Neural cell (in vitro differentiated cells): Measurements from ENCODE around the gene SCN2A. TPM values are rescaled to one million over a fixed set of nuclear protein-coding genes. Genes with fewer than 3 reads are reported as not detected.

ENCODE experiments used
- H2AFZ ChIP-seq: fragments of 200-600, 300-800 bp; sonication (generic), shearing (Covaris generic); 2 replicates; pipeline ENCODE4 v1.6.0; 2014; ENCODE audit warnings: low read depth, mild to moderate bottlenecking, antibody characterized with exemption, low read length, moderate library complexity
- H3F3A ChIP-seq: fragments of 200-600 bp; shearing (Covaris generic); 2 replicates; pipeline ENCODE4 v1.6.1; 2016; ENCODE audit warnings: mild to moderate bottlenecking, moderate library complexity, mixed read lengths, antibody characterized with exemption, low read length; ENCODE audit not compliant: insufficient read depth, poor library complexity, severe bottlenecking
- H3K27ac ChIP-seq: fragments of 200-600, 300-800 bp; sonication (generic), shearing (Covaris generic); 2 replicates; pipeline ENCODE4 v1.5.1; 2014; ENCODE audit warnings: mild to moderate bottlenecking, low read length, moderate library complexity
- H3K27me3 ChIP-seq: fragments of 300-800, 200-600 bp; sonication (generic), shearing (Covaris generic); 2 replicates; pipeline ENCODE4 v1.6.0; 2014; ENCODE audit warnings: mild to moderate bottlenecking, low read depth, low read length, moderate library complexity; ENCODE audit not compliant: insufficient read depth
- H3K36me3 ChIP-seq: fragments of 300-800, 200-600 bp; sonication (generic), shearing (Covaris generic); 2 replicates; pipeline ENCODE4 v1.5.1; 2014; ENCODE audit warnings: mild to moderate bottlenecking, antibody characterized with exemption, low read length, moderate library complexity; ENCODE audit not compliant: insufficient read depth
- H3K4me2 ChIP-seq: fragments of 300-800, 200-600 bp; sonication (generic), shearing (Covaris generic); 2 replicates; pipeline ENCODE4 v1.6.0; 2014; ENCODE audit warnings: mild to moderate bottlenecking, low read length
- H3K4me3 ChIP-seq: fragments of 300-800, 200-600 bp; sonication (generic), shearing (Covaris generic); 2 replicates; pipeline ENCODE4 v1.5.1; 2014; ENCODE audit warnings: mild to moderate bottlenecking, low read length, moderate library complexity
- H3K79me2 ChIP-seq: fragments of 200-600 bp; shearing (Covaris generic); replicated peaks from 2 replicates; pipeline ENCODE4 v1.6.0; 2014; ENCODE audit warnings: mild to moderate bottlenecking, low read length, moderate library complexity; ENCODE audit not compliant: insufficient read depth
- H3K9ac ChIP-seq: fragments of 300-800, 200-600 bp; sonication (generic), shearing (Covaris generic); 2 replicates; pipeline ENCODE4 v1.6.1; 2016; ENCODE audit warnings: mild to moderate bottlenecking, low read length, mixed read lengths
- H3K9me2 ChIP-seq: fragments of 200-600 bp; shearing (Covaris generic); 2 replicates; pipeline ENCODE4 v1.6.1; 2016; ENCODE audit warnings: mild to moderate bottlenecking, low read length, mixed read lengths; ENCODE audit not compliant: insufficient read depth
- H3K9me3 ChIP-seq: fragments of 200-600, 300-800 bp; sonication (generic), shearing (Covaris generic); 2 replicates; pipeline ENCODE4 v1.6.1; 2016; ENCODE audit warnings: mild to moderate bottlenecking, mixed run types, low read length, moderate library complexity, mixed read lengths
- H4K20me1 ChIP-seq: fragments of 200-600 bp; shearing (Covaris generic); 2 replicates; pipeline ENCODE4 v1.6.1; 2016; ENCODE audit warnings: mild to moderate bottlenecking, mixed run types; ENCODE audit not compliant: insufficient read depth
- EP300 ChIP-seq: fragments of 450-650 bp; conservative IDR thresholded peaks from 2 replicates; pipeline ENCODE4 v1.6.1; 2014; ENCODE audit warnings: antibody characterized with exemption, mild to moderate bottlenecking, moderate library complexity; ENCODE audit not compliant: poor library complexity, severe bottlenecking
- EZH2 ChIP-seq: fragments of 200-600, 300-800 bp; shearing (Covaris generic), sonication (generic); IDR thresholded peaks from 2 replicates; pipeline ENCODE4 v1.6.1; 2014; ENCODE audit warnings: antibody characterized with exemption, low read length, borderline replicate concordance, mild to moderate bottlenecking; ENCODE audit not compliant: insufficient read depth, poor library complexity, severe bottlenecking
- MXI1 ChIP-seq: fragments of 450-650 bp; conservative IDR thresholded peaks from 2 replicates; pipeline ENCODE4 v1.6.1; 2014; ENCODE audit warnings: antibody characterized with exemption, mild to moderate bottlenecking; ENCODE audit not compliant: poor library complexity, severe bottlenecking
- POLR2AphosphoS5 ChIP-seq: IDR thresholded peaks from 2 replicates; pipeline ENCODE4 v1.6.1; 2012
- RAD21 ChIP-seq: fragments of 450-650 bp; conservative IDR thresholded peaks from 2 replicates; pipeline ENCODE4 v1.6.1; 2014; ENCODE audit warnings: antibody characterized with exemption, mild to moderate bottlenecking, moderate library complexity
- SMC3 ChIP-seq: fragments of 450-650 bp; conservative IDR thresholded peaks from 2 replicates; pipeline ENCODE4 v1.6.1; 2014; ENCODE audit warnings: antibody characterized with exemption, mild to moderate bottlenecking, moderate library complexity; ENCODE audit not compliant: poor library complexity
- TAF1 ChIP-seq: IDR thresholded peaks from 2 replicates; pipeline ENCODE4 v1.6.1; 2012; ENCODE audit warnings: low read depth
- polyA plus RNA-seq: library from polyadenylated mRNA; depleted of rRNA; stranded (reverse); fragments of >200 nt; gene quantifications from 2 replicates; pipeline ENCODE4 v1.2.3, GENCODE V29; 2014
- TF ChIP-seq, protein P1 (sequence below): fragments of 450-650 bp; IDR thresholded peaks from 2 replicates; pipeline ENCODE4 v1.5.1; 2014; ENCODE audit warnings: antibody characterized with exemption, mild to moderate bottlenecking, moderate library complexity; ENCODE audit not compliant: poor library complexity, severe bottlenecking
- TF ChIP-seq, protein P2 (sequence below): IDR thresholded peaks from 2 replicates; pipeline ENCODE4 v1.6.1; 2012; ENCODE audit warnings: borderline replicate concordance

The SCN2A gene
- polyA plus RNA-seq, 1 donor from 2014 or later: 57.4 TPM

DNA sequence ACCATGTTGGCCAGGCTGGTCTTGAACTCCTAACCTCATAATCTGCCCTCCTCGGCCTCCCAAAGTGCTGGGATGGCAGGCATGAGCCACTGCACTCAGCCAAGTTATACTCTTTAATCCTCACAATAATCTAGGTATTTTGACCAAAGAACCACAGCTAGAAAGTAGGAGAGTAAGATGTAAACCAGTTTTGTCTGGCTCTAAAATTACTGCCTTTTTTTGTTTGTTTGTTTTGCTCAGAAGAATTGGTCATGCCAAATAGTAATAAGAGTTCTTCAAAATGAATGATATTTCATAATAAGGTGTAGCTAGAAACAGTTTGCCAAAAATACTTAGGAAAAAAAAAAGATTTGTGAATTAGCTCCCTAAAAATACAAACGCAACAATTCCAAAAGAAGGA, 36.7 kb downstream of the SCN2A start:
- no peak for TF ChIP-seq POLR2AphosphoS5
- no peaks in the 10 kb centered on the region for H3K9me3 ChIP-seq
- H3K27me3 ChIP-seq: no peaks in the 10 kb centered on the region
- H3K9ac ChIP-seq: no peak overlapping the region
- H4K20me1 ChIP-seq: no peaks in the 10 kb centered on the region
- no peak overlapping the region for H3K4me3 ChIP-seq
- H3K27ac ChIP-seq: no peak overlapping the region
- no peaks in the 10 kb centered on the region for H3K9me2 ChIP-seq
- no peak overlapping the region for H2AFZ ChIP-seq
- H3K79me2 ChIP-seq: no peaks in the 10 kb centered on the region
- no peaks in the 10 kb centered on the region for H3K36me3 ChIP-seq
- no peak overlapping the region for H3K4me2 ChIP-seq
- H3F3A ChIP-seq: no peaks in the 10 kb centered on the region

DNA sequence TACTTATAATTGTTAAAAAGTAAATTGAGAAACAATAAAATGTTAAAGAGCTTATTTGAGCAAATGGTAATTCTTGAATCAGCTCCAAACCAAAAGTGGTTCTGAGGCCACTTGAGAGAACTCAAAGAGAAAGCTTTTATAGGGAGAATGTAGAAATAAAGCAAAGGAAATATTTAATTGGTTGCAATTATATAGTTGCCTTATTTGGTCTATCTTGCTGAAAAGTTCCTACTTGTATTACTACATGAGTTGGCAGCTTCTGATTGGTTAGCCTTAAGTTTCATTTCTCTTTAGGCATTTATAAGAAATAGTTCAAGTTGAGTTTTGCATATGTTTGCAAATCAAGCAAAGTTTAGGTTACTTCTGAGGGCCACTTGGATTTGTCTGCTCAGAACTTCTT, 38.1 kb downstream of the SCN2A start:
- H3K9ac ChIP-seq: no peak overlapping the region
- H3K9me2 ChIP-seq: no peaks in the 10 kb centered on the region
- no peak overlapping the region for H2AFZ ChIP-seq
- H3K79me2 ChIP-seq: no peaks in the 10 kb centered on the region
- no peaks in the 10 kb centered on the region for H3F3A ChIP-seq
- H3K9me3 ChIP-seq: no peaks in the 10 kb centered on the region
- H3K4me2 ChIP-seq: no peak overlapping the region
- H3K36me3 ChIP-seq: no peaks in the 10 kb centered on the region
- no peaks in the 10 kb centered on the region for H4K20me1 ChIP-seq
- no peak overlapping the region for H3K27ac ChIP-seq
- H3K4me3 ChIP-seq: no peak overlapping the region
- TF ChIP-seq TAF1 (no peak), EP300 (no peak), POLR2AphosphoS5 (no peak), MXI1 (no peak), SMC3 (no peak), EZH2 (no peak), RAD21 (no peak)
- TF ChIP-seq, protein P1, sequence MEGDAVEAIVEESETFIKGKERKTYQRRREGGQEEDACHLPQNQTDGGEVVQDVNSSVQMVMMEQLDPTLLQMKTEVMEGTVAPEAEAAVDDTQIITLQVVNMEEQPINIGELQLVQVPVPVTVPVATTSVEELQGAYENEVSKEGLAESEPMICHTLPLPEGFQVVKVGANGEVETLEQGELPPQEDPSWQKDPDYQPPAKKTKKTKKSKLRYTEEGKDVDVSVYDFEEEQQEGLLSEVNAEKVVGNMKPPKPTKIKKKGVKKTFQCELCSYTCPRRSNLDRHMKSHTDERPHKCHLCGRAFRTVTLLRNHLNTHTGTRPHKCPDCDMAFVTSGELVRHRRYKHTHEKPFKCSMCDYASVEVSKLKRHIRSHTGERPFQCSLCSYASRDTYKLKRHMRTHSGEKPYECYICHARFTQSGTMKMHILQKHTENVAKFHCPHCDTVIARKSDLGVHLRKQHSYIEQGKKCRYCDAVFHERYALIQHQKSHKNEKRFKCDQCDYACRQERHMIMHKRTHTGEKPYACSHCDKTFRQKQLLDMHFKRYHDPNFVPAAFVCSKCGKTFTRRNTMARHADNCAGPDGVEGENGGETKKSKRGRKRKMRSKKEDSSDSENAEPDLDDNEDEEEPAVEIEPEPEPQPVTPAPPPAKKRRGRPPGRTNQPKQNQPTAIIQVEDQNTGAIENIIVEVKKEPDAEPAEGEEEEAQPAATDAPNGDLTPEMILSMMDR: no peak
- TF ChIP-seq, protein P2, sequence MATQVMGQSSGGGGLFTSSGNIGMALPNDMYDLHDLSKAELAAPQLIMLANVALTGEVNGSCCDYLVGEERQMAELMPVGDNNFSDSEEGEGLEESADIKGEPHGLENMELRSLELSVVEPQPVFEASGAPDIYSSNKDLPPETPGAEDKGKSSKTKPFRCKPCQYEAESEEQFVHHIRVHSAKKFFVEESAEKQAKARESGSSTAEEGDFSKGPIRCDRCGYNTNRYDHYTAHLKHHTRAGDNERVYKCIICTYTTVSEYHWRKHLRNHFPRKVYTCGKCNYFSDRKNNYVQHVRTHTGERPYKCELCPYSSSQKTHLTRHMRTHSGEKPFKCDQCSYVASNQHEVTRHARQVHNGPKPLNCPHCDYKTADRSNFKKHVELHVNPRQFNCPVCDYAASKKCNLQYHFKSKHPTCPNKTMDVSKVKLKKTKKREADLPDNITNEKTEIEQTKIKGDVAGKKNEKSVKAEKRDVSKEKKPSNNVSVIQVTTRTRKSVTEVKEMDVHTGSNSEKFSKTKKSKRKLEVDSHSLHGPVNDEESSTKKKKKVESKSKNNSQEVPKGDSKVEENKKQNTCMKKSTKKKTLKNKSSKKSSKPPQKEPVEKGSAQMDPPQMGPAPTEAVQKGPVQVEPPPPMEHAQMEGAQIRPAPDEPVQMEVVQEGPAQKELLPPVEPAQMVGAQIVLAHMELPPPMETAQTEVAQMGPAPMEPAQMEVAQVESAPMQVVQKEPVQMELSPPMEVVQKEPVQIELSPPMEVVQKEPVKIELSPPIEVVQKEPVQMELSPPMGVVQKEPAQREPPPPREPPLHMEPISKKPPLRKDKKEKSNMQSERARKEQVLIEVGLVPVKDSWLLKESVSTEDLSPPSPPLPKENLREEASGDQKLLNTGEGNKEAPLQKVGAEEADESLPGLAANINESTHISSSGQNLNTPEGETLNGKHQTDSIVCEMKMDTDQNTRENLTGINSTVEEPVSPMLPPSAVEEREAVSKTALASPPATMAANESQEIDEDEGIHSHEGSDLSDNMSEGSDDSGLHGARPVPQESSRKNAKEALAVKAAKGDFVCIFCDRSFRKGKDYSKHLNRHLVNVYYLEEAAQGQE: no peak
- no peaks in the 10 kb centered on the region for H3K27me3 ChIP-seq
